Glomerular visceral epithelial cell (primary cell): ENCODE results near the gene CLINT1.

ENCODE experiments used
- DNase-seq: peaks from one replicate; pipeline ENCODE4 v3.0.0-alpha.2; 2016; ENCODE audit errors: extremely low spot score

Gene CLINT1

GRCh38 chr5:157820593-157821252 lies 38.2 kb downstream of the CLINT1 start:
- DNase-seq = peak; percentile 40

GRCh38 chr5:157819502-157820115 lies 39.3 kb downstream of the CLINT1 start:
- DNase-seq = no peak

GRCh38 chr5:157818368-157818767 lies 40.6 kb downstream of the CLINT1 start:
- no peak for DNase-seq

GRCh38 chr5:157817928-157818327 lies 41.0 kb downstream of the CLINT1 start:
- no peak for DNase-seq

GRCh38 chr5:157817387-157817702 lies 41.6 kb downstream of the CLINT1 start:
- no peak for DNase-seq

- DNase-seq = peak; percentile 11
Measured at GRCh38 chr5:157816682-157817386, 42.1 kb downstream of the CLINT1 start.

GRCh38 chr5:157812086-157812485 lies 46.9 kb downstream of the CLINT1 start:
- DNase-seq = no peak

- no peak for DNase-seq
Measured at GRCh38 chr5:157808043-157808442, 50.9 kb downstream of the CLINT1 start.

GRCh38 chr5:157802736-157803135 lies 56.2 kb downstream of the CLINT1 start:
- DNase-seq = no peak

GRCh38 chr5:157800137-157800536 lies 58.8 kb downstream of the CLINT1 start:
- no peak for DNase-seq

- DNase-seq = no peak
Measured at GRCh38 chr5:157799578-157799977, 59.4 kb downstream of the CLINT1 start.

- no peak for DNase-seq
Measured at GRCh38 chr5:157793301-157793700, 65.6 kb downstream of the CLINT1 start.

- no peak for DNase-seq
Measured at GRCh38 chr5:157785801-157786200, 73.1 kb downstream of the CLINT1 start.

GRCh38 chr5:157779221-157779620 lies 79.7 kb downstream of the CLINT1 start:
- no peak for DNase-seq

GRCh38 chr5:157778121-157778805 lies 80.7 kb downstream of the CLINT1 start:
- DNase-seq = peak; percentile 91

- no peak for DNase-seq
Measured at GRCh38 chr5:157772127-157772526, 86.8 kb downstream of the CLINT1 start.

GRCh38 chr5:157770665-157771064 lies 88.3 kb downstream of the CLINT1 start:
- no peak for DNase-seq

GRCh38 chr5:157767689-157768088 lies 91.3 kb downstream of the CLINT1 start:
- DNase-seq = no peak

GRCh38 chr5:157766902-157767301 lies 92.0 kb downstream of the CLINT1 start:
- DNase-seq = no peak

GRCh38 chr5:157766442-157766841 lies 92.5 kb downstream of the CLINT1 start:
- no peak for DNase-seq

- DNase-seq = no peak
Measured at GRCh38 chr5:157764531-157764930, 94.4 kb downstream of the CLINT1 start.
